HL-60 (cell line): ENCODE results near the gene FGG.

Experiments
- CTCF ChIP-seq: IDR thresholded peaks from one replicate; pipeline ENCODE4 v1.5.1; 2011; ENCODE audit warnings: low read length, control low read depth, inconsistent platforms; ENCODE audit not compliant: insufficient read depth
- POLR2AphosphoS5 ChIP-seq: IDR thresholded peaks from 2 replicates; pipeline ENCODE4 v1.6.1; 2012; ENCODE audit warnings: low read depth
- REST ChIP-seq: IDR thresholded peaks from 2 replicates; pipeline ENCODE4 v1.6.1; 2012; ENCODE audit warnings: low read depth; ENCODE audit not compliant: insufficient replicate concordance

GRCh38 chr4:154616731-154617130 lies 4.3 kb upstream of the FGG start:
- TF ChIP-seq CTCF (no peak), POLR2AphosphoS5 (no peak), REST (no peak)
